A673 (cell line): Measurements from ENCODE around the gene SKI. TPM values are rescaled to one million over a fixed set of nuclear protein-coding genes. Genes with fewer than 3 reads are reported as not detected.

Experiments
- BruUV-seq: library from RNA; stranded (reverse); fragments of 400-500 nt; replicated peaks from 2 replicates; lab custom pipeline; 2021; lab: Mats Ljungman, UMichigan
- CTCF ChIA-PET: fragments of 300-600 bp; sonication (Branson Sonifier 250); formaldehyde crosslinking; loops from one replicate; lab custom pipeline; 2022; ENCODE audit warnings: antibody characterized with exemption; lab: Charles Lee
- POLR2A ChIA-PET: fragments of 300-600 bp; sonication (Branson Sonifier 250); formaldehyde crosslinking; loops from one replicate; lab custom pipeline; 2022; ENCODE audit warnings: antibody characterized with exemption; ENCODE audit not compliant: low non-redundant PET; lab: Charles Lee
- DNase-seq: peaks from one replicate; pipeline ENCODE4 v3.0.0-alpha.2; 2015; ENCODE audit warnings: low spot score
- H3K27ac ChIP-seq: fragments of 200-600 bp; sonication (generic); 2 replicates; pipeline ENCODE4 v1.5.1; 2016; ENCODE audit warnings: mixed run types, low read depth, mild to moderate bottlenecking, mixed read lengths, antibody characterized with exemption, low read length; ENCODE audit not compliant: poor library complexity, severe bottlenecking
- H3K27me3 ChIP-seq: fragments of 200-600 bp; sonication (generic); replicated peaks from 2 replicates; pipeline ENCODE4 v1.6.1; 2017; ENCODE audit warnings: mixed run types, low read depth, mild to moderate bottlenecking, mixed read lengths, antibody characterized with exemption, low read length; ENCODE audit not compliant: insufficient read depth, poor library complexity
- H3K36me3 ChIP-seq: fragments of 200-600 bp; sonication (generic); 2 replicates; pipeline ENCODE4 v1.6.1; 2016; ENCODE audit warnings: mixed run types, mild to moderate bottlenecking, mixed read lengths, antibody characterized with exemption, low read length; ENCODE audit not compliant: insufficient read depth, poor library complexity, severe bottlenecking
- H3K4me1 ChIP-seq: fragments of 200-600 bp; sonication (generic); 2 replicates; pipeline ENCODE4 v1.6.1; 2017; ENCODE audit warnings: mixed run types, mild to moderate bottlenecking, mixed read lengths, antibody characterized with exemption, low read length; ENCODE audit not compliant: insufficient read depth, poor library complexity, severe bottlenecking
- H3K4me3 ChIP-seq: fragments of 200-600 bp; sonication (generic); 2 replicates; pipeline ENCODE4 v1.5.1; 2016; ENCODE audit warnings: low read depth, mixed run types, mild to moderate bottlenecking, mixed read lengths, low read length; ENCODE audit not compliant: poor library complexity, severe bottlenecking
- H3K9me3 ChIP-seq: fragments of 200-600 bp; sonication (generic); 2 replicates; pipeline ENCODE4 v1.6.1; 2016; ENCODE audit warnings: mixed run types, low read depth, mild to moderate bottlenecking, mixed read lengths, antibody characterized with exemption, low read length; ENCODE audit not compliant: poor library complexity, severe bottlenecking
- CTCF ChIP-seq: fragments of 300-800, 200-600 bp; sonication (generic); conservative IDR thresholded peaks from 2 replicates; pipeline ENCODE4 v1.5.1; 2017; ENCODE audit warnings: low read depth, mild to moderate bottlenecking, antibody characterized with exemption, low read length, moderate library complexity, mixed read lengths
- EZH2 ChIP-seq: fragments of 200-600 bp; sonication (generic); IDR thresholded peaks from 2 replicates; pipeline ENCODE4 v1.6.1; 2017; ENCODE audit warnings: borderline replicate concordance, low read depth, mild to moderate bottlenecking, mixed read lengths, antibody characterized with exemption, low read length; ENCODE audit not compliant: poor library complexity, severe bottlenecking
- intact Hi-C: fragments of 100-400 bp; cut with micrococcal nuclease; formaldehyde crosslinking; loops from one replicate; pipeline ENCODE4 v1.10.0; 2022; ENCODE audit not compliant: unreplicated experiment
- total RNA-seq: library from RNA; stranded (reverse); gene quantifications from 2 replicates; pipeline ENCODE4 v1.2.3, GENCODE V29; 2021

The SKI gene
- total RNA-seq, 1 experiment from 2014 or later, result 88.1 TPM

DNA sequence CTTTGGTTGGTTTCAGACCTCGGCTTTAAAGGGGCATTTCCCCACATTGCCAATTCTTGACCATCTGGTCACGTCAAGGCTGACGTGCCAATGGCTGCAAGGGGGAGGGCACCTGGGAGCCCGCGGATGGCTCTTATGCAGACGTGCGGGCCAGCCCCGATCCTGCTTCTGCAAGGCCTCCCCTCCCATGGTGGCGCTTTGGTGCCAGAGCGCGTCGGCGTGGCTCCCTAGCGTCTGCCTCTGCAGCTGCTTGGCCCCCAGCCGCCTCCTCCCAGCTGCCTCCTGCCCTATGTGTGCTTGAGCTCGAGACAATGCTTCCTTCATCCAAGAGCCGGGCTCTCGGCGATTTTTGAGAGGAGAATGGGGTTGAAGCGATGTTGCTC is 29.1 kb downstream of the SKI start:
- Histone ChIP-seq H3K4me1 (peaks cover 38% of the 10 kb centered on the region), H3K9me3 (peaks cover 13% of the 10 kb centered on the region), H3K27me3 (no peaks in the 10 kb centered on the region), H3K36me3 (peaks cover 12% of the 10 kb centered on the region), H3K27ac (peak overlapping the region; percentile 95), H3K4me3 (no peak overlapping the region)
- no TSS peak for BruUV-seq
- ChIA-PET POLR2A (no interaction called here), CTCF (no interaction called here)
- intact Hi-C loops, result no loop called here
- TF ChIP-seq EZH2 (no peak), CTCF (no peak)
- DNase-seq, result no peak

DNA sequence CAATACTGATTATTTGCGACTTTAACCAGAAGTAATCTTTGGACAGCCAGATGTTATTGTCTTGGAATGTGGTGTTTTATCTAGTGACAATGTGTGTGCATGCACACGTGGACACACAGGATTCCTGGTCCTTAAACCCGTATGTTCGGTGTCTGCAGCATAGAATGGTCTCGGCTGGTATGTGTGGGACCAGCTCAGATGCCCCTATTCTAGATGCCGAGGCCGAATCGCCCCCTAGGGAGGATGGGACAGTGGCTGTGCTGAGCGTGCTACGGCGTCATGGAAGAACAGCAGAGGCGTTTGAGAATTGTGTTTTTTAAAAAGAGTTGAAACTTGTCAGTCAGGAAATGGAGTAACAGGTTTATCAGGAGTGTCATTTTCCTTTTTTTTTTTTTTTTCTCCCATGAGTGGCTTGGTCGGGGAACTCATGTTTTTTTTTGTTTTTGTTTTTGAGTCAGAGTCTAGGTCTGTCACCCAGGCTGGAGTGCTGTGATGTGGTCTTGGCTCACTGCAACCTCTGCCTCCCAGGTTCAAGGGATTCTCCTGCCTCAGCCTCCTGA is 30.1 kb downstream of the SKI start:
- ChIA-PET POLR2A (no interaction called here), CTCF (no interaction called here)
- no peak overlapping the region for H3K4me3 ChIP-seq
- intact Hi-C loops, result no loop called here
- no peaks in the 10 kb centered on the region for H3K27me3 ChIP-seq
- H3K27ac ChIP-seq, result peak overlapping the region; percentile 57
- peaks cover 13% of the 10 kb centered on the region for H3K9me3 ChIP-seq
- H3K36me3 ChIP-seq, result peaks cover 5% of the 10 kb centered on the region
- DNase-seq, result no peak
- TSS peak; percentile 17 for BruUV-seq
- TF ChIP-seq CTCF (no peak), EZH2 (no peak)
- H3K4me1 ChIP-seq, result peaks cover 38% of the 10 kb centered on the region

DNA sequence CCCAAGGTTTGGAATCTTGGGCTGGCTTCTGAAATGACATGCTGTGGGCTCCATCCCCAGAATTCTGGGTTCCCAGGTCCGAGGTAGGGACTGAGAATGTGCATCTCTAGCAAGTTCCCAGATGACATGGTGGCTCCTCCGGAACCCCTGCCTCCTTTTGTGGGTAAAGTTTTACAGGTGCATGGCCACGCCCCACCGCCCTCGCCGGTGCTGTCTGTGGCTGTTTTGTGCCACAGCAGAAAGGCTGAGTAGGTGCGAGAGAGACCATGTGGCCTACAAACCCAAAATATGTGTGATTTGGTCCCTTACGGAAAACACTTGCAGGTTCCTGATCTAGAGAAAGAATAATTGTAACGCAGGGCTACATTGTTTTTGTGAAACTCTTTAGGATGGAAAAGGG is 30.9 kb downstream of the SKI start:
- DNase-seq, result no peak
- TF ChIP-seq CTCF, result no peak
- no peak for TF ChIP-seq EZH2
- Histone ChIP-seq H3K27ac (peak overlapping the region; percentile 57), H3K36me3 (no peaks in the 10 kb centered on the region), H3K9me3 (peaks cover 13% of the 10 kb centered on the region), H3K4me1 (peaks cover 38% of the 10 kb centered on the region), H3K4me3 (no peak overlapping the region), H3K27me3 (no peaks in the 10 kb centered on the region)
- ChIA-PET POLR2A (no interaction called here), CTCF (no interaction called here)
- intact Hi-C loops, result no loop called here
- no TSS peak for BruUV-seq
